ENCODE measurements around the gene ARHGEF39. TPM values are rescaled to one million over a fixed set of nuclear protein-coding genes. Genes with fewer than 3 reads are reported as not detected.

ARHGEF39 gene
- total RNA-seq, 1 experiment from 2014 or later: 5.7 TPM

GRCh38 chr9:35691334-35691650 is 26.3 kb upstream of the ARHGEF39 start:
- no peak for DNase-seq (ENCODE audit: low read depth)

GRCh38 chr9:35690614-35691333 is 25.8 kb upstream of the ARHGEF39 start:
- peak; percentile 75 for DNase-seq (ENCODE audit: low read depth)

DNA sequence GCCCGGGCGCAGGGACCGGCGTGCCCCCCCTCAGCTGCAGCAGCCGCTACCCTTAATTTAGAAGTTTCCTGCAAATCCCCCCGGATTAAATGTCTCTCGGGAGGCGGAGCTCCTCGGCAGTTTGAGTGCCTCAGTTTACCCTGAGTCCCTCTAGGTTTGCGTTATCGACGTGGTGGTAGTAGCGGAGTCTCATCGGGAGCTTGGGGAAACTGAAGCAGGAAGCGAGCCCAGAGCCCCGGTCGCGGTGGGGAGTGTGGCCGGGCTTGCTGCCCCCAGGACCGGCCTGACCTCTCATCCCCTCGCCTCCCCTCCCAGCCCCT is 25.3 kb upstream of the ARHGEF39 start:
- no peak for DNase-seq (ENCODE audit: low read depth)

DNA sequence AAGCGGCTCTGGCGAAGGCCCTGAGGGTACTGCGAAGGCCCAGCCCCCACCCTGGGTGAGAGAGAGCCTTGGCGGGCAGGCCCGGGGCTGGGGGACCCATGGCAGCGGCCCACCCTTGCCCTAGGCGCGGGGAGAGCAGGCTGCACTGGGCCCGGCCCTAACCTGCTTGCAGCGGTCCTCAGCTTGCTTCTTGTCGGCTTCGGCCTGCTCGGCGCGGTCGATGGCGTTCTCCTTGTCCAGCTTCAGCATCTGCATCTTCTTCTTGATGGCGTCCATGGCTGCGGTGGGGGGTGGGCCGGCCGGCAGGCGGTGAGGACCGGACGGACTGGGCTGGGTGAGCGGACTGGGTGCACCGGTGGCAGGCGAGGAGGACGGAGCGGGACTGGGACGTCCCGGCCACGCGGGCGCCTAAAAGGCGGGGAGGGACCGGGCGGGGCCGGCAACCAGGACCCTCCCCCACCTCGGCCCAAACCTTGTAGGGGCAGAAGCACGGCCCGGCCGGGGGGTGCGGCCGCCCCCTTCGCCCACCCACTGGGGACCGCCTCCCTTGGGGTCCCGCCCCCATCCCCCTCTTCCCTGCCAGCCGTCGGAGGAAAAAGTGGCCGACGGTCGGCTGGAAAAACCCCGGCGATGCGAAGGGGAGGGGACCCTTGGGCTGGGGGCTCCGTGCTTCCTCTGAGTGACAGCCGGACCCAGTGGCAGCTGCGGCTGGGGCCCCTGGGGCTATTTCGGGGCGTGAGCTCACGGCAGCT is 24.7 kb upstream of the ARHGEF39 start, which contains the start of gene TPM2:
TSS of gene TPM2 (minus strand) at position 384 of the 752 bp plus-strand sequence. CDS start at position 276, 108 bp downstream.
- DNase-seq (ENCODE audit: low read depth): no peak

DNA sequence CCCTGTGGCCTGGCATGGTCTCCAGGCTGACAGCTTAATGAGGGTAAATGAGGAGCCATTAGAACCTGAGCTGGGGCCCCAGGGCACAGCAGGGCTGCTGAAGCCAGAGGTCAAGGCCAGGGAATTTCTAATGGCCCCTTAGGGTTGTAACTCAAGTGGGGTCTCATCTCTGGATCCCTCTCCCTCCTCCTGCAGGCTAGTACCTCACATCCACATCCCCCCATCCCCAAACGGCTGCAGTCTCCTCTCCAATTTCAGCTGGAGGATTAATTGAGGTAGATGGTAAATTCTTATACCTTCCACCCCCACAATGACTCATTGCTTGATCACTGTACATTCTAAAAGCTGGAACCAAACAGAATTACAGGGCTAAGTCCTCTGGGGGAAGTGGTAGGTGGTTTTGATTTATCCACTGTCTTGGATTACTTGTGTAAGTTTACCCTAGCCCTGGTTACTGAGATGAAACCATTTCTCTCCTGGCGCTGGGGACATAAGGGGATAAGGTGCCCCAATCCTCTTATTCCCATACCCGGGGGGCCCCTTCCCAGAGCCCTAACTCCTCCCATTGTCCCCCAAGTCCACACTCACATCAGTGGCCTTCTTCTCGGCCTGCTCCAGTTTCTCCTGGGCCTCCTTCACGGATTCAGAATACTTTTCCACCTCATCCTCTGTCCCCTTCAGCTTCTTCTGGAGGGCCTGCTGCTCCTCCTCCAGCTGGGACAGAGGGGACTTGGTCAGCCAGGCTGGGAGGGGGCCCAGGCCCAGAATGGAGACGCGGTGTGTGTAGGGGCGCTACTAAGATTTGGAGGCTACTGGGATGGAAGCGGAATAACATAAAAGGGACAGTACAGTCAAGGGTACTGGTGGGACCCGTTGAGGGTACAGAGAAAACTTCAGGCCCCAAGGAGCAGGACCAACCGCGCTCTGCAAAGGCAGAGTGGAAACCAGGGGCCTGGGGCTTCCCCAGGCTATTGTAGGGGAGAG is 23.9 kb upstream of the ARHGEF39 start:
- peak; percentile 98 for DNase-seq (ENCODE audit: low read depth)

GRCh38 chr9:35687972-35688557 is 23.1 kb upstream of the ARHGEF39 start:
- DNase-seq (ENCODE audit: low read depth): no peak

- DNase-seq (ENCODE audit: low read depth): no peak
Observed at GRCh38 chr9:35687306-35687705, 22.3 kb upstream of the ARHGEF39 start.

- peak; percentile 84 for DNase-seq (ENCODE audit: low read depth)
Observed at GRCh38 chr9:35686222-35687203, 21.5 kb upstream of the ARHGEF39 start.

DNA sequence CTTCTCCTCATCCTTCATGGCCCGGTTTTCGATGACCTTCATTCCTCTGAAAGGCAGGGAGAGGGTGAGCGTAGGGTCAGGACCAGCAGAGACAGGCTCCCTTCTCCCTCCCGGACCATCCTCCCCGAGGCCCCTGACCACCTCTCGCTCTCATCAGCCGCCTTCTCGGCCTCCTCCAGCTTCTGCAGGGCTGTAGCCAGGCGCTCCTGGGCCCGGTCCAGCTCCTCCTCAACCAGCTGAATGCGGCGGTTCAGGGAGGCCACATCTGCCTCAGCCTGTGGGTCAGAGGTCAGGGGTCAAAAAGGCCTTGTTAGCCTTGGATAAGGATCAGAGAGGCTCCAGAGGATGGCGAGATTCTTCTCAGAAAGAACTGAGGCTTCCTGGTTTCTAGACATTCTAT is 20.5 kb upstream of the ARHGEF39 start:
- no peak for DNase-seq (ENCODE audit: low read depth)

DNA sequence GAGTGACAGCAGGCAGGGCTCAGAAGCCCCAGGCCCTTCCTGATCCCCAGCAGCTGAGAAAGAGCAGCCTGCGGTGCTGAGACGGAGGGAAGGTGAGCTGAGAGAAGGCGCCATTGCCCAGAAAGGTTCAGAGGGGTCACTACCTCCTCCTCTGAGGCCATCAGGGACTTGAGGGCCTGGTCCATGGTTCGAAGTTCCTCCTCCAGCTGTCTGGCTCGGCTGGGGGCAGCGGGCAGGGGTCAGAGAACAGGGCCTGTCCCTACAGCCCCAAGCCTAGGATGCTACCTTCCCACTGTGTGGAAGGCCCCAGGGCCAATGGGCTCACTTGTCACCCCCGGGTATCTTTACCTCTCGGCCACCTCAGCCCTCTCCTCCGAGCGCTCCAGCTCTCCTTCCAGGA is 19.9 kb upstream of the ARHGEF39 start:
- no peak for DNase-seq (ENCODE audit: low read depth)

- DNase-seq (ENCODE audit: low read depth): no peak
Observed at GRCh38 chr9:35683323-35683722, 18.3 kb upstream of the ARHGEF39 start.

GRCh38 chr9:35682520-35683315 is 17.7 kb upstream of the ARHGEF39 start:
- DNase-seq (ENCODE audit: low read depth): no peak

DNA sequence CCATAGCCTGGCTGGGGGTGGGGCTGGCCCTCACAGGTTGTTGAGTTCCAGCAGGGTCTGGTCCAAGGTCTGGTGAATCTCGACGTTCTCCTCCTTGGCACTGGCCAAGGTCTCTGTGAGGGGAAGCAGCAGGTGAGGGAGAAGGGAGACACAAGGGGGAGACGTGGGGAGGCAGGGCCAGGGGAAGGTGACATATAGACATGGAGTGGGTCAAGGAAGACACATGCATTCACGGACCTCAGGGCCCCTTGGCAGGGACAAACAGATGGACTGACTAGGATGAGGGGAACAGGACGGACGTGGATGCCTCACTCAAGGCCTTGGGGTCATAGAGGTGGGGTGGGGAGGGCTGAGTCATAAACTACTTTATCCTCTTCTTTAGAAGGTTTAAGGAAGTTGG is 17.1 kb upstream of the ARHGEF39 start:
- DNase-seq (ENCODE audit: low read depth): no peak

DNA sequence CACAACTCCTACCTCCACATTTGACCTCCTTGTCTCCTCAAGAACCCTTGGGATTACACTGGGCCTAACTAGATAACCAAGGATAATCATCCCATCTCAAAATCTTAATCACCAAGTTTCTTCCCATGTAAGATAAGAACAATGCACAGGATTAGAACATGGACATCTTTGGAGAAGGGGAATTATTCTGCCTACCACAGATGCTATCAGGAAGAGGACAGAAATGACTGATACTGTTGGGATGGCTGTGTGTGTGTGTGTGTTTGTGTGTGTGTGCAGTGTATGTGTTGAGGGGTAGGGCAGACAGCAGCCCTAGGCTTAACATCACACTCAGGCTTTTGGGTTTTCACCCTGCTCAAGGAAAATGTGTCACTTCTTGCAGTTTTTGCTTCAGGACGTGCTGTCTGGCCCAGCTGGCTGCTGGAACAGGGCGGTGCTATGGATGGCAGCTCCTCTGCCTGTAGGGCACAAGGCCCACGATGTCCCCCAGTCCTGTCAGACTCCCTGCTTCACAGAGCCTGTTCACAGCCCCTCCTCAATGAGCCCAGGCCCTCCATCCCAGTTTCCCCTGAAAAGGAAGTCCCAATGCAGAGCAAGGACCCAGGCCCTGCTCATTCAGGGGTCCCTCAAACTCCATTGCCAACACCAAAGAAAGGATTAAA is 16.5 kb upstream of the ARHGEF39 start:
- peak; percentile 39 for DNase-seq (ENCODE audit: low read depth)

DNA sequence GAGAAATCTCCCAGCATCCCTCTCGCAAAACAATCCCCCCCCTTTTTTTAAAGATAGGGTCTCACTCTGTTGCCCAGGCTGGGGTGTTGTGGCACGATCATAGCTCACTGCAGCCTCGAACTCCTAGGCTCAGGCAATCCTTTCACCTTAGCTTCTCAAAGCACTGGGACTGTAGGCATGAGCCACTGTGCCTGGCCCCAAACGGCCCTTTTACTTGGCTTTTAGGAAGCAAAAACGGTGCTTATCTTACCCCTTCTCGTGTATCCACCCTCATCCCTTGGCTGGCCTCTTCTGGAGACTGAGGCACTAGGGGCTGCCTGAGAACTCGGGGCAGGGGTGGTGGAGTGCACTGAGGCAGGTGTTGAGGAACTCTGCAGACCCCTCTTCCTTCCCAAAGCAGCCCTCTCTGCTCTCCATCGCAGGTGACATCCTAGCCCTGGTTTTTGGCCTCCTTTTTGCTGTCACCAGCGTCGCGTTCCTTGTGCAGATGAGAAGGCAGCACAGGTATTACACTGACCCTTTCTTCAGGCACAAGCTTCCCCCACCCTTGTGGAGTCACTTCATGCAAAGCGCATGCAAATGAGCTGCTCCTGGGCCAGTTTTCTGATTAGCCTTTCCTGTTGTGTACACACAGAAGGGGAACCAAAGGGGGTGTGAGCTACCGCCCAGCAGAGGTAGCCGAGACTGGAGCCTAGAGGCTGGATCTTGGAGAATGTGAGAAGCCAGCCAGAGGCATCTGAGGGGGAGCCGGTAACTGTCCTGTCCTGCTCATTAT is 15.5 kb upstream of the ARHGEF39 start:
- peak; percentile 65 for DNase-seq (ENCODE audit: low read depth)

DNA sequence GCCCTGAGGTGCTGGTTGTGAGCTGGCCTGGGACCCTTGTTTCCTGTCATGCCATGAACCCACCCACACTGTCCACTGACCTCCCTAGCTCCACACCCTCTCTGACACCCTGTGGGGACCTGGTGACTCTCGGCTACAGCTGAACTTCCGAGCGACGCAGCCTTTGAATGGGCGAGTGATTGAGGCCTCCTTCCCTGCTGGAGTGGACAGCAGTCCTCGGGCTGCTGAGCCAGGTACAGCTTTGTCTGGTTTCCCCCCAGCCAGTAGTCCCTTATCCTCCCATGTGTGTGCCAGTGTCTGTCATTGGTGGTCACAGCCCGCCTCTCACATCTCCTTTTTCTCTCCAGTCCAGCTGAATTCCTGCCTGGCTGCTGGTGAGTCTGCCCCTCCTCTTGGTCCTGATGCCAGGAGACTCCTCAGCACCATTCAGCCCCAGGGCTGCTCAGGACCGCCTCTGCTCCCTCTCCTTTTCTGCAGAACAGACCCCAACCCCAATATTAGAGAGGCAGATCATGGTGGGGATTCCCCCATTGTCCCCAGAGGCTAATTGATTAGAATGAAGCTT is 14.9 kb upstream of the ARHGEF39 start:
- no peak for DNase-seq (ENCODE audit: low read depth)

GRCh38 chr9:35679091-35679490 is 14.1 kb upstream of the ARHGEF39 start:
- no peak for DNase-seq (ENCODE audit: low read depth)

GRCh38 chr9:35675732-35676392 is 10.9 kb upstream of the ARHGEF39 start:
- no peak for DNase-seq (ENCODE audit: low read depth)

Measured in M059J (cell line).